22Rv1 (cell line): ENCODE measurements around the gene IFNGR2.

ENCODE experiments used
- ZFX ChIP-seq: fragments of 450-650 bp; IDR thresholded peaks from 2 replicates; pipeline ENCODE4 v1.6.1; 2017; ENCODE audit warnings: antibody characterized with exemption, borderline replicate concordance
- TF ChIP-seq, protein P1 (sequence below): fragments of 450-650 bp; IDR thresholded peaks from 2 replicates; pipeline ENCODE4 v1.5.1; 2017; ENCODE audit warnings: mild to moderate bottlenecking

DNA sequence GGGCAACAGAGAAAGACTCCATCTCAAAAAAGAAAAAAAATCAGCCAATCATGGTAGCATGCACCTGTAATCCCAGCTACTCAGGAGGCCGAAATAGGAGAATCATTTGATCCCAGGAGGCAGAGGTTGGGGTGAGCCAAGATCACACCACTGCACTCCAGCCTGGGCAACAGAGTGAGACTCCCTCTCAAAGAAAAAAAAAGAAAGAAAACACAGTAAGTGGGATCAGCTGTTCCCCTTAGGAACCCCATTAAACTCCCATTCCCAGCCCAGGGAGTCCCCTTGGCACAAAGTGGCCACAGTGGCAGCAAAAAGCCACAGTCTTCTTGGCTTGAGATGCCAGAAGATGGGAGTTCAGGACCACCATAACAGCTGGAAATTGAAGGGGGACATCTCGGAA, 67.5 kb downstream of the IFNGR2 start:
- TF ChIP-seq, protein P1, sequence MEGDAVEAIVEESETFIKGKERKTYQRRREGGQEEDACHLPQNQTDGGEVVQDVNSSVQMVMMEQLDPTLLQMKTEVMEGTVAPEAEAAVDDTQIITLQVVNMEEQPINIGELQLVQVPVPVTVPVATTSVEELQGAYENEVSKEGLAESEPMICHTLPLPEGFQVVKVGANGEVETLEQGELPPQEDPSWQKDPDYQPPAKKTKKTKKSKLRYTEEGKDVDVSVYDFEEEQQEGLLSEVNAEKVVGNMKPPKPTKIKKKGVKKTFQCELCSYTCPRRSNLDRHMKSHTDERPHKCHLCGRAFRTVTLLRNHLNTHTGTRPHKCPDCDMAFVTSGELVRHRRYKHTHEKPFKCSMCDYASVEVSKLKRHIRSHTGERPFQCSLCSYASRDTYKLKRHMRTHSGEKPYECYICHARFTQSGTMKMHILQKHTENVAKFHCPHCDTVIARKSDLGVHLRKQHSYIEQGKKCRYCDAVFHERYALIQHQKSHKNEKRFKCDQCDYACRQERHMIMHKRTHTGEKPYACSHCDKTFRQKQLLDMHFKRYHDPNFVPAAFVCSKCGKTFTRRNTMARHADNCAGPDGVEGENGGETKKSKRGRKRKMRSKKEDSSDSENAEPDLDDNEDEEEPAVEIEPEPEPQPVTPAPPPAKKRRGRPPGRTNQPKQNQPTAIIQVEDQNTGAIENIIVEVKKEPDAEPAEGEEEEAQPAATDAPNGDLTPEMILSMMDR, result no peak
- TF ChIP-seq ZFX, result no peak
